SK-N-SH (cell line): ENCODE measurements around the gene DDC. TPM values are rescaled to one million over a fixed set of nuclear protein-coding genes. Genes with fewer than 3 reads are reported as not detected.

ENCODE experiments used
- CTCF ChIA-PET: fragments of 300-600, 350-600 bp; formaldehyde crosslinking; extraction: SDS; loops from one replicate; lab custom pipeline; 2021; lab: Yijun Ruan, JAX
- POLR2A ChIA-PET: fragments of 350-600 bp; sonication (Branson Sonifier 250); formaldehyde crosslinking; extraction: SDS; loops from one replicate; lab custom pipeline; 2020; ENCODE audit warnings: antibody characterized with exemption, inconsistent platforms; lab: Yijun Ruan, JAX
- DNase-seq: peaks from one replicate; pipeline ENCODE4 v3.0.0; 2012
- H2AFZ ChIP-seq: fragments of 200-600 bp; sonication (generic); 2 replicates; pipeline ENCODE4 v1.8.1; 2016; ENCODE audit warnings: antibody characterized with exemption, mild to moderate bottlenecking, low read depth
- H3F3A ChIP-seq: fragments of 200-600 bp; sonication (generic); replicated peaks from 2 replicates; pipeline ENCODE3; 2016; ENCODE audit warnings: antibody characterized with exemption, mild to moderate bottlenecking; ENCODE audit not compliant: insufficient read depth
- H3K27ac ChIP-seq, 2 experiments: fragments of 200-500 bp in 1 of 2; fragments of 200-600 bp in 1 of 2; sonication (Bioruptor generic) in 1 of 2; sonication (generic), shearing (Covaris generic) in 1 of 2; 2 replicates each; pipeline versions ENCODE4 v1.5.1 to v1.6.1; 2014 to 2016; ENCODE audit warnings: low read depth in 2 of 2, inconsistent platforms in 1 of 2, low read length in 1 of 2, mild to moderate bottlenecking in 1 of 2, mixed read lengths in 1 of 2
- H3K27me3 ChIP-seq: fragments of 200-600 bp; sonication (generic), shearing (Covaris generic); 2 replicates; pipeline ENCODE4 v1.6.1; 2016; ENCODE audit warnings: mixed run types; ENCODE audit not compliant: insufficient read depth
- H3K36me3 ChIP-seq, 2 experiments: fragments of 200-500 bp in 1 of 2; fragments of 200-600 bp in 1 of 2; sonication (Bioruptor generic) in 1 of 2; sonication (generic) in 1 of 2; replicated peaks in 1 of 2; 2 replicates each; pipeline versions ENCODE3 to v1.5.1; 2014 to 2016; ENCODE audit warnings: low read length in 1 of 2, mild to moderate bottlenecking in 1 of 2; ENCODE audit not compliant: insufficient read depth in 2 of 2, control insufficient read depth in 1 of 2
- H3K4me1 ChIP-seq, 2 experiments: fragments of 200-500 bp in 1 of 2; fragments of 200-600 bp in 1 of 2; sonication (Bioruptor generic) in 1 of 2; sonication (generic), shearing (Covaris generic) in 1 of 2; 2 replicates each; pipeline versions ENCODE4 v1.5.1 to v1.6.1; 2014 to 2016; ENCODE audit warnings: low read depth in 1 of 2, low read length in 1 of 2, mixed run types in 1 of 2; ENCODE audit not compliant: insufficient read depth in 2 of 2, control insufficient read depth in 1 of 2
- H3K4me2 ChIP-seq: fragments of 200-600 bp; sonication (generic), shearing (Covaris generic); 2 replicates; pipeline ENCODE4 v1.6.1; 2017; ENCODE audit warnings: mixed run types
- H3K4me3 ChIP-seq, 2 experiments: fragments of 200-500 bp in 1 of 2; fragments of 200-600 bp in 1 of 2; sonication (Bioruptor generic) in 1 of 2; sonication (generic), shearing (Covaris generic) in 1 of 2; 2 replicates each; pipeline versions ENCODE4 v1.5.1 to v1.8.1; 2014 to 2016; ENCODE audit warnings: low read depth in 2 of 2, inconsistent platforms in 1 of 2, low read length in 1 of 2, mild to moderate bottlenecking in 1 of 2, mixed read lengths in 1 of 2, moderate library complexity in 1 of 2
- H3K79me2 ChIP-seq: fragments of 200-600 bp; sonication (generic); 2 replicates; pipeline ENCODE4 v1.8.1; 2017; ENCODE audit warnings: mild to moderate bottlenecking; ENCODE audit not compliant: insufficient read depth
- H3K9ac ChIP-seq: fragments of 200-600 bp; sonication (generic); 2 replicates; pipeline ENCODE4 v1.6.1; 2017; ENCODE audit warnings: mixed run types
- H3K9me2 ChIP-seq: fragments of 200-600 bp; sonication (generic); 2 replicates; pipeline ENCODE4 v1.6.1; 2017; ENCODE audit warnings: mixed run types
- H3K9me3 ChIP-seq: fragments of 200-600 bp; sonication (generic); 2 replicates; pipeline ENCODE4 v1.6.1; 2017; ENCODE audit warnings: mixed run types, mild to moderate bottlenecking, moderate library complexity
- H4K20me1 ChIP-seq: fragments of 200-600 bp; sonication (generic); 2 replicates; pipeline ENCODE4 v1.6.1; 2017; ENCODE audit warnings: mild to moderate bottlenecking, mixed run types; ENCODE audit not compliant: insufficient read depth
- CHD2 ChIP-seq: fragments of 150-350 bp; IDR thresholded peaks from 2 replicates; pipeline ENCODE4 v1.6.1; 2018; ENCODE audit warnings: low read length; ENCODE audit not compliant: partially characterized antibody
- EZH2phosphoT487 ChIP-seq: fragments of 200-600 bp; sonication (generic); IDR thresholded peaks from 2 replicates; pipeline ENCODE4 v1.6.1; 2017; ENCODE audit warnings: low read depth, mixed run types, mild to moderate bottlenecking, antibody characterized with exemption, moderate library complexity, borderline replicate concordance
- FOSL2 ChIP-seq: IDR thresholded peaks from 2 replicates; pipeline ENCODE4 v1.4.0; 2012; ENCODE audit warnings: low read depth, mild to moderate bottlenecking, moderate library complexity, borderline replicate concordance
- FOXJ3 ChIP-seq: sonication (generic); formaldehyde crosslinking; IDR thresholded peaks from 2 replicates; pipeline ENCODE4 v1.5.1; 2020; ENCODE audit warnings: mild to moderate bottlenecking, missing genetic modification reagents
- FOXM1 ChIP-seq: IDR thresholded peaks from 2 replicates; pipeline ENCODE4 v1.4.0; 2012; ENCODE audit warnings: low read depth, mild to moderate bottlenecking
- GABPA ChIP-seq: IDR thresholded peaks from 2 replicates; pipeline ENCODE4 v1.4.0; 2012; ENCODE audit warnings: low read depth, mild to moderate bottlenecking
- JUND ChIP-seq: IDR thresholded peaks from 2 replicates; pipeline ENCODE4 v1.4.0; 2012
- NFIC ChIP-seq: IDR thresholded peaks from 2 replicates; pipeline ENCODE4 v1.4.0; 2012; ENCODE audit warnings: borderline replicate concordance
- NRF1 ChIP-seq: IDR thresholded peaks from 2 replicates; pipeline ENCODE4 v1.6.1; 2012; ENCODE audit warnings: low read depth, mild to moderate bottlenecking, low read length
- PBX3 ChIP-seq: IDR thresholded peaks from 2 replicates; pipeline ENCODE4; 2012
- POLR2AphosphoS5 ChIP-seq: IDR thresholded peaks from 2 replicates; pipeline ENCODE4 v1.6.1; 2012; ENCODE audit warnings: low read depth, low read length
- RFX5 ChIP-seq: IDR thresholded peaks from 2 replicates; pipeline ENCODE4 v1.6.1; 2012; ENCODE audit warnings: mild to moderate bottlenecking, improper control_type of control experiment, low read length
- RXRA ChIP-seq: IDR thresholded peaks from 2 replicates; pipeline ENCODE4 v1.4.0; 2012; ENCODE audit warnings: low read depth, mild to moderate bottlenecking, borderline replicate concordance
- SIN3A ChIP-seq: IDR thresholded peaks from 2 replicates; pipeline ENCODE4 v1.6.1; 2012; ENCODE audit warnings: low read depth, mild to moderate bottlenecking, low read length, moderate library complexity, borderline replicate concordance
- TAF1 ChIP-seq: IDR thresholded peaks from 2 replicates; pipeline ENCODE4 v1.6.1; 2012; ENCODE audit warnings: low read depth, mild to moderate bottlenecking, low read length, moderate library complexity, borderline replicate concordance
- TCF12 ChIP-seq: IDR thresholded peaks from 2 replicates; pipeline ENCODE4 v1.4.0; 2012
- TEAD4 ChIP-seq: IDR thresholded peaks from 2 replicates; pipeline ENCODE4 v1.4.0; 2012; ENCODE audit warnings: mild to moderate bottlenecking, borderline replicate concordance; ENCODE audit not compliant: insufficient read depth
- ZBTB33 ChIP-seq: IDR thresholded peaks from 2 replicates; pipeline ENCODE4 v1.4.0; 2012; ENCODE audit warnings: low read depth, borderline replicate concordance
- WGBS: methylation state at CpG from one replicate; pipeline ENCODE4 v1.1.6; 2017; ENCODE audit warnings: low lambda C conversion rate; 5-methylcytosine and 5-hydroxymethylcytosine counted together
- polyA plus RNA-seq, 3 experiments: library from polyadenylated mRNA; depleted of rRNA; stranded (reverse); fragments of >200 nt; gene quantifications; 2 replicates each; pipeline ENCODE4 v1.2.3, GENCODE V29; 2012
- TF ChIP-seq, protein P1 (sequence below): fragments of 150-350 bp; IDR thresholded peaks from 2 replicates; pipeline ENCODE4 v1.6.1; 2016; ENCODE audit warnings: mild to moderate bottlenecking, low read depth, low read length

The DDC gene
- polyA plus RNA-seq, 1 of the 3 experiments (the other 2 are of a cell fraction): 1.8 TPM

- POLR2A ChIA-PET: interaction anchor here (0.9 kb wide), 1 partner anchor 24 kb away, joined by 3 read pairs; the partner anchor contains the start of gene FIGNL1
- Histone ChIP-seq H3F3A (no peaks in the 10 kb centered on the region), H3K27ac (no peak overlapping the region), H3K9me2 (no peaks in the 10 kb centered on the region), H3K9ac (no peak overlapping the region), H3K9me3 (no peaks in the 10 kb centered on the region), H3K4me3 (no peak overlapping the region), H3K27me3 (no peaks in the 10 kb centered on the region), H3K4me2 (no peak overlapping the region), H3K36me3 (no peaks in the 10 kb centered on the region), H3K79me2 (no peaks in the 10 kb centered on the region), H2AFZ (no peak overlapping the region), H3K4me1 (peaks cover 0 to 26% of the 10 kb centered on the region in 2 experiments; a peak in 2 of 4 replicates), H4K20me1 (no peaks in the 10 kb centered on the region)
- DNase-seq: no peak
- TF ChIP-seq POLR2AphosphoS5: no peak
- TF ChIP-seq, protein P1, sequence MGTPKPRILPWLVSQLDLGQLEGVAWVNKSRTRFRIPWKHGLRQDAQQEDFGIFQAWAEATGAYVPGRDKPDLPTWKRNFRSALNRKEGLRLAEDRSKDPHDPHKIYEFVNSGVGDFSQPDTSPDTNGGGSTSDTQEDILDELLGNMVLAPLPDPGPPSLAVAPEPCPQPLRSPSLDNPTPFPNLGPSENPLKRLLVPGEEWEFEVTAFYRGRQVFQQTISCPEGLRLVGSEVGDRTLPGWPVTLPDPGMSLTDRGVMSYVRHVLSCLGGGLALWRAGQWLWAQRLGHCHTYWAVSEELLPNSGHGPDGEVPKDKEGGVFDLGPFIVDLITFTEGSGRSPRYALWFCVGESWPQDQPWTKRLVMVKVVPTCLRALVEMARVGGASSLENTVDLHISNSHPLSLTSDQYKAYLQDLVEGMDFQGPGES: no peak
- no peak for TF ChIP-seq TCF12
- no peak for TF ChIP-seq SIN3A
- no peak for TF ChIP-seq FOSL2
- no peak for TF ChIP-seq TEAD4
- TF ChIP-seq GABPA: no peak
- TF ChIP-seq FOXM1: no peak
- TF ChIP-seq PBX3: no peak
- no peak for TF ChIP-seq RXRA
- TF ChIP-seq CHD2: no peak
- TF ChIP-seq TAF1: no peak
- no peak for TF ChIP-seq JUND
- no peak for TF ChIP-seq NRF1
- no peak for TF ChIP-seq EZH2phosphoT487
- no peak for TF ChIP-seq RFX5
- no peak for TF ChIP-seq NFIC
- TF ChIP-seq ZBTB33: no peak
- no peak for TF ChIP-seq FOXJ3
- 70% methylated on average over 5 of the region's 5 CpGs for WGBS
- CTCF ChIA-PET: interaction anchor here (4.5 to 18.1 kb wide), 3 partner anchors 9 to 253 kb away, joined by 19 to 353 read pairs (median 42); no protein-coding TSS in a partner anchor
These were observed 138.7 kb downstream of the DDC start for GRCh38 chr7:50426280-50427045.
